GM12878 (cell line): ENCODE data around the gene PDXDC1. TPM values are rescaled to one million over a fixed set of nuclear protein-coding genes. Genes with fewer than 3 reads are reported as not detected.

Experiments used
- BACH1 ChIP-seq: fragments of 450-650 bp; IDR thresholded peaks from 2 replicates; pipeline ENCODE4 v1.6.1; 2017; ENCODE audit warnings: mild to moderate bottlenecking, borderline replicate concordance
- BHLHE40 ChIP-seq, 2 experiments: fragments of 450-650 bp in 1 of 2; IDR thresholded peaks; 2 replicates each; pipeline ENCODE4 v1.6.1; 2011 to 2017; ENCODE audit warnings: low read depth in 2 of 2, borderline replicate concordance in 1 of 2, improper control_type of control experiment in 1 of 2, low read length in 1 of 2, mild to moderate bottlenecking in 1 of 2
- CREB1 ChIP-seq: IDR thresholded peaks from 2 replicates; pipeline ENCODE4 v1.6.1; 2012; ENCODE audit warnings: low read depth, mild to moderate bottlenecking, inconsistent platforms
- EGR1 ChIP-seq, 2 experiments: IDR thresholded peaks; 1 replicate in 1 of 2; 2 replicates in 1 of 2; pipeline ENCODE4 v1.6.1; 2011 to 2012; ENCODE audit warnings: low read depth in 2 of 2, low read length in 2 of 2, borderline replicate concordance in 1 of 2, mild to moderate bottlenecking in 1 of 2, moderate library complexity in 1 of 2
- FOXK2 ChIP-seq: fragments of 450-650 bp; IDR thresholded peaks from 2 replicates; pipeline ENCODE4 v1.6.1; 2017; ENCODE audit warnings: mild to moderate bottlenecking, moderate library complexity
- GABPA ChIP-seq: IDR thresholded peaks from 2 replicates; pipeline ENCODE4 v1.6.1; 2014; ENCODE audit warnings: antibody characterized with exemption, low read depth, mild to moderate bottlenecking, inconsistent platforms
- IKZF1 ChIP-seq: fragments of 450-650 bp; conservative IDR thresholded peaks from 2 replicates; pipeline ENCODE4 v1.6.1; 2017; ENCODE audit warnings: antibody characterized with exemption, mild to moderate bottlenecking
- IKZF2 ChIP-seq, 2 experiments: fragments of 450-650 bp; IDR thresholded peaks; 2 replicates each; pipeline ENCODE4 v1.6.1; 2017; ENCODE audit warnings: mild to moderate bottlenecking in 2 of 2, moderate library complexity in 2 of 2
- IRF4 ChIP-seq: IDR thresholded peaks from 2 replicates; pipeline ENCODE4 v1.6.1; 2011; ENCODE audit warnings: low read depth, low read length
- MLLT1 ChIP-seq: fragments of 450-650 bp; IDR thresholded peaks from 2 replicates; pipeline ENCODE4 v1.6.1; 2016; ENCODE audit warnings: mild to moderate bottlenecking
- MXI1 ChIP-seq: fragments of 150-350 bp; IDR thresholded peaks from 2 replicates; pipeline ENCODE4 v1.6.1; 2011; ENCODE audit warnings: low read depth, mild to moderate bottlenecking, inconsistent platforms, low read length, improper control_type of control experiment
- NBN ChIP-seq: fragments of 450-650 bp; IDR thresholded peaks from 2 replicates; pipeline ENCODE4 v1.6.1; 2016
- NR2F1 ChIP-seq: fragments of 450-650 bp; conservative IDR thresholded peaks from 2 replicates; pipeline ENCODE4 v1.6.1; 2017; ENCODE audit warnings: mild to moderate bottlenecking
- POLR2AphosphoS2 ChIP-seq: IDR thresholded peaks from 2 replicates; pipeline ENCODE4 v1.6.1; 2011; ENCODE audit warnings: low read depth, mild to moderate bottlenecking, low read length, improper control_type of control experiment, moderate library complexity
- POLR2AphosphoS5 ChIP-seq: IDR thresholded peaks from 2 replicates; pipeline ENCODE4 v1.6.1; 2011; ENCODE audit warnings: mild to moderate bottlenecking, low read length, inconsistent platforms
- RELA ChIP-seq: fragments of 450-650 bp; IDR thresholded peaks from 2 replicates; pipeline ENCODE4 v1.8.0; 2014; ENCODE audit warnings: borderline replicate concordance; ENCODE audit not compliant: partially characterized antibody
- SIN3A ChIP-seq: IDR thresholded peaks from 2 replicates; pipeline ENCODE4 v1.6.1; 2012; ENCODE audit warnings: low read depth, low read length, improper control_type of control experiment
- SMAD5 ChIP-seq: IDR thresholded peaks from 2 replicates; pipeline ENCODE4 v1.6.1; 2016; ENCODE audit warnings: antibody characterized with exemption, low read depth
- TAF1 ChIP-seq: IDR thresholded peaks from 2 replicates; pipeline ENCODE4 v1.6.1; 2011; ENCODE audit warnings: mild to moderate bottlenecking, low read depth, low read length, borderline replicate concordance
- ZNF207 ChIP-seq: fragments of 450-650 bp; IDR thresholded peaks from 2 replicates; pipeline ENCODE4 v1.6.1; 2014; ENCODE audit warnings: antibody characterized with exemption, mild to moderate bottlenecking, borderline replicate concordance
- ZNF687 ChIP-seq: fragments of 450-650 bp; IDR thresholded peaks from 2 replicates; pipeline ENCODE4 v1.6.1; 2017; ENCODE audit warnings: mild to moderate bottlenecking, moderate library complexity
- polyA plus RNA-seq, 11 experiments: library from polyadenylated mRNA; depleted of rRNA in 4 of 11; unstranded in 6 of 11; stranded (reverse) in 5 of 11; fragments of >200 nt; fragmentation: Nextera tagmentation in 4 of 11; fragmentation: Illumina TruSeq in 1 of 11; extraction: Ambion mirVana in 4 of 11; extraction: Trizol in 1 of 11; gene quantifications; 1 replicate in 1 of 11; 2 replicates in 10 of 11; pipeline versions ENCODE4 v1.2.1 to v1.2.3, GENCODE V29; 2011 to 2016; ENCODE audit warnings: inconsistent platforms in 2 of 11, missing spikeins in 2 of 11, low read depth in 1 of 11
- total RNA-seq, 4 experiments: library from RNA; depleted of rRNA in 3 of 4; stranded (reverse); fragments of >200 nt in 3 of 4; fragmentation: Illumina TruSeq in 1 of 4; extraction: Trizol in 1 of 4; gene quantifications; 2 replicates each; pipeline versions ENCODE4 v1.2.1 to v1.2.3, GENCODE V29; 2013 to 2021

PDXDC1 gene
- total and polyA plus RNA-seq, 10 of the 15 experiments (the other 5 are each of a cell fraction or from before 2014, with no cell fraction given) = 6.1 to 78.2 (median 53.8) TPM

GRCh38 chr16:15093955-15094827 is 119.4 kb downstream of the PDXDC1 start, which contains the start of gene RRN3 (continued):
- TF ChIP-seq ZNF687 (0 out of 2 replicates have a peak, but pooled peaks have one; percentile 19), EGR1 (IDR thresholded peaks at IDR 0.05; ENCODE audit: borderline replicate concordance in 1 of 2, low read depth in 2 of 2, low read length in 2 of 2) (peak in 1 of 2 experiments; percentile 60; a peak in 1 of 3 replicates), POLR2AphosphoS5 (peak; percentile 94), GABPA (peak; percentile 83), ZNF207 (0 out of 2 replicates have a peak, but pooled peaks have one; percentile 42), CREB1 (peak; percentile 73), NBN (peak; percentile 65; the same call in 1 of the 2 replicates), SMAD5 (peak; percentile 89), RELA (peak; percentile 68), IKZF2 (IDR thresholded peaks at IDR 0.05) (peak; percentile 15 to 32; a peak in 1 of 4 replicates), NR2F1 (peak; percentile 74), FOXK2 (0 out of 2 replicates have a peak, but pooled peaks have one; percentile 36), IRF4 (0 out of 2 replicates have a peak, but pooled peaks have one; percentile 15), SIN3A (0 out of 2 replicates have a peak, but pooled peaks have one; percentile 33), TAF1 (peak; percentile 83), BACH1 (peak; percentile 53; the same call in 1 of the 2 replicates), POLR2AphosphoS2 (peak; percentile 82), BHLHE40 (IDR thresholded peaks at IDR 0.05; ENCODE audit: borderline replicate concordance in 1 of 2, low read depth in 2 of 2, low read length in 1 of 2) (peak; percentile 86 to 99), MXI1 (peak; percentile 76; the same call in 1 of the 2 replicates), MLLT1 (peak; percentile 60; the same call in 1 of the 2 replicates), IKZF1 (peak; percentile 71)
- TF ChIP-seq, all 136 proteins: peak for 35; not testable (repeated sequence) for 101
